Urothelium cell line (cell line): ENCODE results near the gene NUMA1.

Experiments used
- DNase-seq: peaks from one replicate; pipeline ENCODE4 v3.0.0; 2011; ENCODE audit warnings: low spot score, mixed read lengths
- FAIRE-seq: peaks from 2 replicates; lab custom pipeline; 2011; peaks lifted over from hg19 to GRCh38; lab: Jason Lieb, UNC

Gene NUMA1

GRCh38 chr11:72080326-72081183 is at the start of gene NUMA1, which contains the start of gene LRRC51:
NUMA1 (minus strand) TSS chr11:72080542; CDS start chr11:72035943, 44,599 bp downstream.
LRRC51 (plus strand) TSS chr11:72080850; CDS start chr11:72089084, 8,234 bp downstream.
- FAIRE-seq (no peak), DNase-seq (peak; percentile 95)

GRCh38 chr11:72129381-72129780 is 49.0 kb upstream of the NUMA1 start:
- FAIRE-seq: no peak
- no peak for DNase-seq

GRCh38 chr11:72127923-72128322 is 47.6 kb upstream of the NUMA1 start:
- DNase-seq (no peak), FAIRE-seq (no peak)

GRCh38 chr11:72125956-72126355 is 45.6 kb upstream of the NUMA1 start:
- DNase-seq (no peak), FAIRE-seq (no peak)

GRCh38 chr11:72124046-72124445 is 43.7 kb upstream of the NUMA1 start:
- DNase-seq: no peak
- no peak for FAIRE-seq

GRCh38 chr11:72123117-72123653 is 42.8 kb upstream of the NUMA1 start:
- FAIRE-seq (no peak), DNase-seq (no peak)

- DNase-seq (no peak), FAIRE-seq (no peak)
Measured at GRCh38 chr11:72122607-72123006, 42.3 kb upstream of the NUMA1 start.

- no peak for DNase-seq
- no peak for FAIRE-seq
Measured at GRCh38 chr11:72120930-72121329, 40.6 kb upstream of the NUMA1 start.

- no peak for FAIRE-seq
Measured at GRCh38 chr11:72119198-72119597, 38.9 kb upstream of the NUMA1 start.

GRCh38 chr11:72116019-72116755 is 35.8 kb upstream of the NUMA1 start:
- FAIRE-seq (no peak), DNase-seq (no peak)

More at GRCh38 chr11:72119198-72119597, 38.9 kb upstream of the NUMA1 start:
- DNase-seq: no peak

- DNase-seq (no peak), FAIRE-seq (no peak)
Measured at GRCh38 chr11:72114570-72114969, 34.2 kb upstream of the NUMA1 start.

- DNase-seq (no peak), FAIRE-seq (no peak)
Measured at GRCh38 chr11:72112978-72113808, 32.9 kb upstream of the NUMA1 start.

- FAIRE-seq: peak; percentile 96
- DNase-seq: peak; percentile 95
Measured at GRCh38 chr11:72112143-72112977, 32.0 kb upstream of the NUMA1 start, which contains the start of gene ANAPC15. ANAPC15 (minus strand) TSS chr11:72112695; CDS start chr11:72111276, 1,419 bp downstream.

GRCh38 chr11:72111300-72112142 is 31.2 kb upstream of the NUMA1 start:
- FAIRE-seq (no peak), DNase-seq (no peak)

GRCh38 chr11:72105888-72106287 is 25.5 kb upstream of the NUMA1 start, which contains the start of gene TOMT:
TOMT (plus strand) TSS chr11:72105924; CDS start chr11:72105952, 28 bp downstream.
- FAIRE-seq (no peak), DNase-seq (no peak)

GRCh38 chr11:72103754-72104167 is 23.4 kb upstream of the NUMA1 start:
- DNase-seq (no peak), FAIRE-seq (no peak)

- FAIRE-seq (peak; percentile 89), DNase-seq (peak; percentile 97)
Measured at GRCh38 chr11:72102946-72103753, 22.8 kb upstream of the NUMA1 start, which contains the start of gene LAMTOR1. LAMTOR1 (minus strand) TSS chr11:72103297; CDS start chr11:72103224, 73 bp downstream.

- FAIRE-seq (no peak), DNase-seq (no peak)
Measured at GRCh38 chr11:72102631-72102945, 22.2 kb upstream of the NUMA1 start.
